NCI-H2107 treated with DMSO at 0.1 percent for 48 hours (cell line): ENCODE measurements around the gene SCART1.
"Not testable (repeated sequence)": the region's sequence is repeated elsewhere in the genome, so short reads cannot be mapped to it uniquely, and the experiment has no call there.

Source experiments
- DNase-seq: peaks from one replicate; lab custom pipeline; 2025; ENCODE audit not compliant: unreplicated experiment; lab: John Stamatoyannopoulos, UW

The SCART1 gene

DNA sequence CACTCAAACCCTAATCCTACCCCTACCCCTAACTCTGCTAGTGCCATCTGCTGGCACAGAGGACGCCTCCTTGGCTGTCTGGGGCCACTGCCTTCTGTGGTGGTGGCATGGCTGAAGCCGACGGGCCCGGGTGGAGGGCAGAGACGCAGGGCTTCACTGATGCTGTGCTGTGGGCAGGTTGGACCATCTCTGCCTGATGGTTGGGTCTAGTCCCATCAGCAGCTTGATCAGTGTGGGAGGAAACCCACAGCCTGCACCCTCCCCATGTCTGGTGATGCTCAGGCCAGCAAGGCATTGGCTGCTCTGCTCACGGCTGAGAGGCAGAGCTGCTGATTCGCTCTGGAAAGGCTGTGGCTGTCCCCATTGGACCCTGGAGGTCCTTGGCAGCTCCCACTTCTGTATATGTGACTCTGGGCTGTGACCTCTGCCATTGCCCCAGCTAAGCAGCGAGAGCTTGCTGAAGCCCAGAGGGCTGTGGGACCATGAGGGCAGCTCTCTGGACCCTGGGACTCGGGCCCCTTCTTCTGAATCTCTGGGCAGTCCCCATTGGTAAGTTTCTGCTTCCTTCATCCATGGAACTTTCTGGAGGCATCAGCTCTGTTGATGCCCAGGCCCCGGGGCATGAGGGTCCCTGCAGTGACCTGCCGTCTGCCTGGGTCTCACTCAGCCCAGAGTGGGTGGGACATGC is at the start of gene SCART1:
Gene SCART1, plus strand, starts transcription at position 430 of the 688 bp plus-strand sequence. Its CDS starts 53 bp downstream, at position 483.
- no peak for DNase-seq

- no peak for DNase-seq
These were observed 48.5 kb upstream of the SCART1 start for GRCh38 chr10:133405272-133405671.

DNA sequence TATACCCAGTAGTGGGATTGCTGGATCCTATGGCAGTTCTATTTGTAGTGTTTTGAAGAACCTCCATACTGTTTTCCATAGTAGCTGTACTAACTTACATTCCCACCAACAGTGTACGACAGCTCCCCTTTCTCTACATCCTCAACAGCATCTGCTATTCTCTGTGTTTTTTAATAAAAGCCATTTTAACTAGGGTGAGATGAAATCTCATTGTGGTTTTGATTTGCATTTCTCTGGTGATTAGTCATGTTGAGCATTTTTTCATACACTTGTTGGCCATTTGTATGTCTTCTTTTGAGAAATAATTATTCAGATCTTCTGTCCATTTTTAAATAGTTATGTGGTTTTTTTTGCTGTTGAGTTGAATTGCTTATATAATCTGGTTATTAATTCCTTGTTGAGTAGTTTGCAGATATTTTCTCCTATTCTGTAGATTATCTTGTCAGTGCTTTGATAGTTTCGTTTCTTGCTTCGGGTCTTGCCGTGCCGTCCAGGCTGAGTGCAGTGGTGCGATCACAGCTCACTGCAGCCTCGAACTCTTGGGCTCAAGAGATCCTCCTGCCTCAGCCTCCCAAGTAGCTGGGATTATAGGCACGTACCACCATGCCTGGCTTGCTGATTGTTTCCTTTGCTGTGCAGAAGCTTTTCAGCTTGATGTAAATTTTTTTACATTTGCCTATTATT is 47.8 kb upstream of the SCART1 start:
- DNase-seq, result no peak

- DNase-seq, result no peak
These were observed 42.0 kb upstream of the SCART1 start for GRCh38 chr10:133411523-133412380.

GRCh38 chr10:133412381-133412711 is 41.4 kb upstream of the SCART1 start:
- no peak for DNase-seq

- not testable (repeated sequence) for DNase-seq
These were observed 39.3 kb upstream of the SCART1 start for GRCh38 chr10:133414401-133414800.

- DNase-seq, result no peak
These were observed 38.0 kb upstream of the SCART1 start for GRCh38 chr10:133415752-133416151.

GRCh38 chr10:133418289-133418993 is 35.3 kb upstream of the SCART1 start:
- no peak for DNase-seq

- DNase-seq, result no peak
These were observed 34.4 kb upstream of the SCART1 start for GRCh38 chr10:133419211-133419950.

DNA sequence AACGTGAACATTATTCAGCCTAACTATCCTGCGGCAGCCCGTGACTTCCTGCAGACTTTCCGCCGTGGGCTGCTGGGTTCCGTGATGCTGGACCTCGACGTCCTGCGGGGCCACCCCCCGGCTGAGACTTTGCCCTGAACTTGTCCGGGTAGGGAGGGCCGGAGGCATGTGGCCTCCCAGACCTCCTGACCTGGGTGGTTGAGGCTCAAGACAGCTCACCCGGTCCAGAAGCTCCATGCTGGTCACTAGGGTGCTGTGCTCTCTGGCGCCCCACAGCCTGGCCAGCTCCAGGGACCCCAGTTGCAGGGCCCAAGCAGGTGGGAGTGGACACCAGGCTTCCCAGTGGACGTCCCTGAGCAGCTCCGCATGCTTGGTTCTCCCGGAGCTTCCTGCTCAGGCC is 33.7 kb upstream of the SCART1 start:
- no peak for DNase-seq

DNA sequence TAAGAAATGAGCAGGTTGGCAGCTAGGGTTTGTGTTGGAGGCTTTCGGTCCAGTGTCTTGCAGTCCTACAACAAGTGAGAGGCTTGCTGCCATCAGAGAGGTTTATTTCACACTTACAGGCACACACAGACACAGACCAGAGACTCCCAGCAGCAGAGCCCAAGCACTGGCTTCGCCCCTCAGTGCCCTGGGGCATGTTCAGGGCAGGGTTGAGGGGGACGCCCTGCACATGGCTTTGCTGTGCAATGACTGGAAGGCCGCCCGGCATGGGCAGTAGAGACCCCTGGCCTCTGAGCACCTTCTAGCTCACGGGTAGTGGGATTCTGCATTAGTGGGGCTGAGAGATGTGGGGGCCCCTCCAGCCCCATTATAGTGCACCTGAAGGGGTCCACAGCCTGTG is 33.2 kb upstream of the SCART1 start:
- DNase-seq, result no peak

DNA sequence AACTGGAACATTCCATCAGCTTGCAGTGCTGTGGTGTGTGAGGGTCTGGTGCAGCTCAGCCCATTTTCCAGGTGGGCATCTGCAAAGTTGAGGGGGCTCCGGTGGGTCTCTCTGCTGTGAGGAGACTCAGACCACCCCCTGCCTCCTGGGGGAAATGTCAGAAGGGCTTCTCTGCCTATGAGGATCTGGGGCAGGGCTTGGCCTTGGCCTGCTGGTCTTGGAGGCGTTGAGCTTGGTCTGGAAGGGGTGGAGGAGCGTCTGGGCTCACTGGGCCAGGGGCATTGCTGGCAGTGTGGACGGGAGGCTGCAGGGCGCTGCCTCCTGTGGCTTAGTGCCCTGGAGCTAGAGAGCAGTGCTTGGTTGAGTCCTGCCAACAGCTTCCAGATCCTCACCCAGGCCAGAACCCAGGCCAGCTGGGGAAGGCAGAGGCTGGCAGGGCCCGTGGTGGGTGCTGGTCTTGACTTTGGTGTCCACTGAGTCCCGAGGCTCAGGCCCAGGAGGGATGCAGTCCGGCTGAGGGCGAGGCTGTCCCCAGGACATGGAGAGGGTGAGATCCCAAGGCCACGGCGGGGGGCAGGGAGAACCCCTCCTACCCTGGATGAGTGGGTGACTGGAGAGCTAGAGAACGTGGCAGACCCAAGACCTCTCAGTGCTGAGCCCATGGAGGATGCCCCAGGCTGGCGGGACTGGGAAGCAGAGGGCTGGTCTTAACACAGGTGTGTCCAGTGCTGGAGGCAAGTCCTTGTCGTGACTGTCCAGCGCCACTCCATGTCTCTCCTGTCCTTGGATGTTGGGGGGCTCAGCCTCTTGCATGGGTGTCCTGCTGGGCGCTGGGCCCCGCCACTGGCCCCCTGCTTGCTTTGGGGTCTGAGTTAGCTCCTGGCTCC is 32.2 kb upstream of the SCART1 start:
- no peak for DNase-seq

- DNase-seq, result no peak
These were observed 31.4 kb upstream of the SCART1 start for GRCh38 chr10:133422223-133422806.

- DNase-seq, result no peak
These were observed 30.7 kb upstream of the SCART1 start for GRCh38 chr10:133422807-133423771.

DNA sequence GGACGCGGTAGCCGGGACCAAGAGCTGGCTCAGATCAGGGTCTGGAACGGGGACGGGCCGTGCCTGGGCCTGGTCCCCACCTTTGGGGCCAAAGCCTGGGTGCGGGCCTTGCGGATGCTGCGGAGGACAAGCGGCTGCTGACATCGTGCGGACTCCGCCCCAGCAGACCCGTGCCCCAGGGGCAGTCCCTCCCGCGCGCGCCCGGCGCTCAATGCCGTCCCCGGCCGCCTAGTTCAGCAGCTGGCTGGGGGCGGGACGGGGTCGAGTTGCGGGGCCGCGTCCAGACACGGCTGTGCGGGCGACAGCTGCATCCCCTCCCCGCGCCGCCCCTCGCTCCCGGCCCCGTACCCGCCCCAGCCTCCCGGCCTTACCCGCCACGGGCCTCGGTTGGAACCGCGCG is 29.6 kb upstream of the SCART1 start:
- not testable (repeated sequence) for DNase-seq

GRCh38 chr10:133424601-133425000 is 29.1 kb upstream of the SCART1 start, which contains the start of gene SPRN:
Gene SPRN (minus strand): TSS chr10:133424625. CDS start chr10:133423681, 944 bp downstream.
- not testable (repeated sequence) for DNase-seq

DNA sequence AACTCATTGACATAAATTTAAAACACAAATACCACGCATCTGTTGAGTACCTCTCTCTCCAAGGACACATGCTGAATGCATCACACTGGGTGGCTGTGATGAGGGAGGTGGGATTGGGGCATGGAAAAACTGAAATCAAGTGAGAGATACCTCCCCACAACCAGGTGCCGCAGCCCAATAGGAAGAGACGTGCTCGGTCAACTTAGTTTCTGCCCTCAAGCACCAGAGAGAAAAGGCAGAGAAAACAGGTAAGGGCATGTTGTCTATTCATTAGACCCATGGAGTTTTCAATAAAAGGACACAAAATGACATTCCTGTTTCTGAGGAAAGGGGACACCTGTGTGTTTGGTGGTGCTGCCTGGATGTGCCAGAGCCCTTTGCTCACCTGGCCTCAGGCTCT is 24.2 kb upstream of the SCART1 start:
- DNase-seq, result not testable (repeated sequence)
